Thoracic aorta (tissue), 2 donors: ENCODE data around the gene RAP1A. TPM values are rescaled to one million over a fixed set of nuclear protein-coding genes. Genes with fewer than 3 reads are reported as not detected.

Experiments used
- ATAC-seq: fragments of 150-250 bp; one replicate; pipeline ENCODE4 v1.8.0; 2017; ENCODE audit warnings: low read depth; ENCODE audit not compliant: insufficient number of reproducible peaks, low FRiP score
- DNase-seq: peaks from one replicate; pipeline ENCODE4 v3.0.0-alpha.2; 2020; ENCODE audit warnings: low spot score
- H3K27ac ChIP-seq, 2 donors: fragments of 200-600 bp; sonication (generic); 1 replicate in 1 of 2; 2 replicates in 1 of 2; pipeline ENCODE4 v1.5.1; 2016; ENCODE audit warnings: mild to moderate bottlenecking in 2 of 2, moderate library complexity in 2 of 2
- H3K27me3 ChIP-seq: fragments of 200-600 bp; sonication (generic); replicated peaks from 2 replicates; pipeline ENCODE4 v1.6.0; 2016; ENCODE audit warnings: mild to moderate bottlenecking; ENCODE audit not compliant: insufficient read depth
- H3K36me3 ChIP-seq: fragments of 200-600 bp; sonication (generic); one replicate; pipeline ENCODE4 v1.5.1; 2016
- H3K4me1 ChIP-seq, 2 donors: fragments of 200-600 bp; sonication (generic); 1 replicate in 1 of 2; 2 replicates in 1 of 2; pipeline versions ENCODE4 v1.5.1 to v1.6.0; 2016; ENCODE audit warnings: low read depth in 2 of 2, mild to moderate bottlenecking in 1 of 2; ENCODE audit not compliant: control insufficient read depth in 1 of 2
- H3K4me3 ChIP-seq: fragments of 200-600 bp; sonication (generic); 2 replicates; pipeline ENCODE4 v1.5.1; 2016; ENCODE audit warnings: mild to moderate bottlenecking
- H3K9me3 ChIP-seq: fragments of 200-600 bp; sonication (generic); 2 replicates; pipeline ENCODE4 v1.5.1; 2016
- CTCF ChIP-seq: fragments of 200-600 bp; sonication (generic); IDR thresholded peaks from one replicate; pipeline ENCODE4 v1.5.1; 2019; ENCODE audit warnings: antibody characterized with exemption
- total RNA-seq, 2 donors: library from RNA; depleted of rRNA; stranded (reverse); fragments of >200 nt; gene quantifications; one replicate each; pipeline versions ENCODE4 v1.1.0 to v1.2.3, GENCODE V29; 2016

Gene RAP1A
- total RNA-seq, 2 donors from 2014 or later: 67.4 to 75.0 TPM

GRCh38 chr1:111611986-111612385 lies 7.6 kb upstream of the RAP1A start:
- H3K27ac ChIP-seq: no peak overlapping the region
- H3K27me3 ChIP-seq: no peaks in the 10 kb centered on the region
- no peaks in the 10 kb centered on the region for H3K36me3 ChIP-seq
- TF ChIP-seq CTCF: no peak
- DNase-seq (no peak), ATAC-seq (no peak)
- H3K4me1 ChIP-seq: peaks cover 0 to 11% of the 10 kb centered on the region in 2 donors
- H3K4me3 ChIP-seq: no peak overlapping the region
- no peaks in the 10 kb centered on the region for H3K9me3 ChIP-seq

- H3K27me3 ChIP-seq: no peaks in the 10 kb centered on the region
- H3K9me3 ChIP-seq: no peaks in the 10 kb centered on the region
- DNase-seq (no peak), ATAC-seq (no peak)
- peaks cover 4 to 21% of the 10 kb centered on the region in 2 donors for H3K4me1 ChIP-seq
- no peak overlapping the region for H3K4me3 ChIP-seq
- no peak overlapping the region for H3K27ac ChIP-seq
- no peaks in the 10 kb centered on the region for H3K36me3 ChIP-seq
- TF ChIP-seq CTCF: no peak
These were observed 3.5 kb upstream of the RAP1A start for GRCh38 chr1:111615870-111616715.

DNA sequence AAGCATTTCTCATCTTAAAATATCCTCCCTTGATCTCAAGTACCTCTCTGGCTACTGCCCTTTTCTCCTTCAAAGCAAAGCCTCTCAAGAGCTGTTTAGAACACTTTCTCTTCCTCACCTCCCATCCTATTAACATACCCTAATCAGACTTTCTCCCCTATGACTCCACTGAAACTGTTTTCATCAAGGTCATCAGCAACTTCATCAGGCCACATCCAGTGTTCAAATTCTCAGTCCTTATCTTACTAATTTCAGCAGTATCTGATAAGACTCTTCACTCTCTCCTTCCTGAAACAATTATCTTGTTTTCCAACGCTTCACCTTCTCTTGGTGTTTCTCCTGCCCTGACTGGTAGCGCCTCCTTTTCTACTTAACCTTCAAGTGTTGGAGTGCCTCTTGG lies 1.5 kb upstream of the RAP1A start:
- TF ChIP-seq CTCF: no peak
- H3K4me1 ChIP-seq: peaks cover 21 to 41% of the 10 kb centered on the region in 2 donors
- no peaks in the 10 kb centered on the region for H3K27me3 ChIP-seq
- H3K9me3 ChIP-seq: no peaks in the 10 kb centered on the region
- ATAC-seq (no peak), DNase-seq (no peak)
- no peak overlapping the region for H3K4me3 ChIP-seq
- H3K27ac ChIP-seq: no peak overlapping the region
- H3K36me3 ChIP-seq: no peaks in the 10 kb centered on the region

GRCh38 chr1:111618961-111619634 lies 491 bp upstream of the RAP1A start:
- Histone ChIP-seq H3K4me3 (peak overlapping the region; percentile 81), H3K27ac (peak overlapping the region; percentile 82 to 92), H3K27me3 (no peaks in the 10 kb centered on the region), H3K4me1 (peaks cover 30 to 51% of the 10 kb centered on the region in 2 donors), H3K36me3 (no peaks in the 10 kb centered on the region), H3K9me3 (no peaks in the 10 kb centered on the region)
- no peak for TF ChIP-seq CTCF
- no peak for ATAC-seq
- DNase-seq: no peak

- Histone ChIP-seq H3K9me3 (no peaks in the 10 kb centered on the region), H3K4me1 (peaks cover 42 to 54% of the 10 kb centered on the region in 2 donors), H3K36me3 (no peaks in the 10 kb centered on the region), H3K27me3 (no peaks in the 10 kb centered on the region), H3K27ac (peak overlapping the region; percentile 82 to 92), H3K4me3 (peak overlapping the region; percentile 81)
- DNase-seq (no peak), ATAC-seq (no peak)
- TF ChIP-seq CTCF: no peak
These were observed 917 bp downstream of the RAP1A start for GRCh38 chr1:111620441-111620971.
